Measurements from ENCODE around the gene C11orf98. TPM values are rescaled to one million over a fixed set of nuclear protein-coding genes. Genes with fewer than 3 reads are reported as not detected.

Gene C11orf98
- total and polyA plus RNA-seq, 2 of the 13 experiments (the other 11 are each of a cell fraction or from before 2014, with no cell fraction given), result 30.4 to 91.8 TPM

DNA sequence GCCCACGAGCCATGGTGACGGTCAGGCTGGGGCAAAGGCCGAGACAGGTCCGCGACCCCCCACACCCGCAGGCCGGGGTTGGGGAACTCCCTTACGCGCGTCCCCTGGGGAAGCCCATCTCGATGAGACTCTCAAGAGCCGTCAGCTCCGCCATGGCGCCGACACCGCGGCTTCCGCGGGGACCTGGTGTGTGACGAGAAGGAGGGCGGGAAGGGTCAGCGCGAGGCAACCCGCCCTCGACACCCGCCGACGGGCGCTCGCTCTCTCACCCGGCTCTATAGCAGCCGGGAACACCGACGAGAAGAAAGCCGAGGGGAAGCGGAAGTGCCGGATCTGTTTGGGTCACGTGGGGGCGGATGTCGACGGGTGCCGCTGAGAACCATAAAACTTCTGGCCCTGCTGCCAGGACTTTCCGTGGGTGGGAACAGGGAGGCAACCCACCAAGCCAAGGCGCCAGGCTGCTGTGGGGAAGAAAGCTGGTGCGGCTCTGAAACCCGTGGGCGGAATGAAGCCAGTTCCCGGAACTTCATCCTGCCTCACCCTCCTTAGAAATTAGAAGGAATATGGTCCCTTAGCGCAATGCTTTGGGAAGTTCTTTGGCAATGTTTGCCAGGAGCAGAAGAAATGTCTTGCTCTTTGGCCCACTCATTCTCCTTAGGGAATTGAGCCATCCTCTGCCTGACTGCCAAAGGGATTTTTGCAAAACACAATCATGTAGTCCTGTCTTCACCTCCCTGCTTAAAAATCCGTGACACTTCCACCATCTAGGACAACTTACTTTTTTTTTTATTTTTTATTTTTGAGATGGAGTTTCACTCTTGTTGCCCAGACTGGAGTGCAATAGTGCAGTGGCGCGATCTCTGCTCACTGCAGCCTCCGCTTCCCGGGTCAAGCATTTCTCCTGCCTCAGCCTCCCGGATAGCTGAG, 14.0 kb upstream of the C11orf98 start, which contains the start of gene UBXN1 (continued):
- TF ChIP-seq ZNF101 (CRISPR knock-in tag; IDR thresholded peaks at IDR 0.05; ENCODE audit: borderline replicate concordance, low read depth), result no peak
- TF ChIP-seq ZBTB42 (CRISPR knock-in tag; IDR thresholded peaks at IDR 0.05), result no peak
- no peak for TF ChIP-seq ZIK1 (CRISPR knock-in tag; IDR thresholded peaks at IDR 0.05; ENCODE audit: borderline replicate concordance, low read depth)
- TF ChIP-seq ATRX (CRISPR knock-in tag; IDR thresholded peaks at IDR 0.05; ENCODE audit: borderline replicate concordance), result no peak

- Histone ChIP-seq H4K20me1 (ENCODE audit: insufficient read depth, low read length) (no peaks in the 10 kb centered on the region), H2AFZ (ENCODE audit: low read length) (no peak overlapping the region), H3K9me3 (ENCODE audit: low read length) (no peaks in the 10 kb centered on the region), H3K4me1 (ENCODE audit: insufficient read depth, low read length) (peaks cover 42% of the 10 kb centered on the region), H3K79me2 (ENCODE audit: insufficient read depth, low read length) (peaks cover 8% of the 10 kb centered on the region), H3K9ac (ENCODE audit: insufficient read depth, low read depth, low read length) (peak overlapping the region; percentile 94), H3K27me3 (ENCODE audit: control insufficient read depth in 1 of 2, insufficient read depth in 2 of 2, low read length in 2 of 2) (no peaks in the 10 kb centered on the region), H3K36me3 (replicated peaks in 1 of 2; ENCODE audit: control insufficient read depth in 1 of 2, insufficient read depth in 2 of 2, low read length in 2 of 2) (peaks cover 0 to 7% of the 10 kb centered on the region in 2 experiments; a peak in 1 of 5 replicates), H3K4me2 (ENCODE audit: low read depth, low read length) (peak overlapping the region; percentile 98), H3K27ac (ENCODE audit: extremely low read length, insufficient read depth, low read length) (peak overlapping the region; percentile 86), H3K4me3 (replicated peaks in 1 of 3; ENCODE audit: insufficient read depth in 1 of 3, low read depth in 2 of 3, low read length in 3 of 3) (peak overlapping the region; percentile 88 to 98 (median 94))
- ChIA-PET POLR2A (interaction anchor here (1.1 to 3.6 kb wide), 5 partner anchors 8 to 87 kb away, joined by 3 to 54 read pairs (median 34); partner anchors contain the start of genes C11orf98, CSKMT, HNRNPUL2 and LBHD1), CTCF (ENCODE audit: low intra/inter-chr PET ratio, low total read pairs) (no interaction called here)
- DNase-seq (ENCODE audit: low spot score) (no peak), ATAC-seq (no peak; the same call in 2 of the 3 replicates), FAIRE-seq (no peak)
- 9% methylated on average over 10 of the region's 16 CpGs for WGBS (ENCODE audit: low lambda C conversion rate)
- in situ Hi-C loops (cut with HindIII; ENCODE audit: extremely low pct_ligation_motif_present, low pct_unique_long_range_greater_than_20kb) (no loop called here), intact Hi-C loops (cut with micrococcal nuclease; ENCODE audit: unreplicated experiment) (no loop called here)
- TF ChIP-seq, protein P1, sequence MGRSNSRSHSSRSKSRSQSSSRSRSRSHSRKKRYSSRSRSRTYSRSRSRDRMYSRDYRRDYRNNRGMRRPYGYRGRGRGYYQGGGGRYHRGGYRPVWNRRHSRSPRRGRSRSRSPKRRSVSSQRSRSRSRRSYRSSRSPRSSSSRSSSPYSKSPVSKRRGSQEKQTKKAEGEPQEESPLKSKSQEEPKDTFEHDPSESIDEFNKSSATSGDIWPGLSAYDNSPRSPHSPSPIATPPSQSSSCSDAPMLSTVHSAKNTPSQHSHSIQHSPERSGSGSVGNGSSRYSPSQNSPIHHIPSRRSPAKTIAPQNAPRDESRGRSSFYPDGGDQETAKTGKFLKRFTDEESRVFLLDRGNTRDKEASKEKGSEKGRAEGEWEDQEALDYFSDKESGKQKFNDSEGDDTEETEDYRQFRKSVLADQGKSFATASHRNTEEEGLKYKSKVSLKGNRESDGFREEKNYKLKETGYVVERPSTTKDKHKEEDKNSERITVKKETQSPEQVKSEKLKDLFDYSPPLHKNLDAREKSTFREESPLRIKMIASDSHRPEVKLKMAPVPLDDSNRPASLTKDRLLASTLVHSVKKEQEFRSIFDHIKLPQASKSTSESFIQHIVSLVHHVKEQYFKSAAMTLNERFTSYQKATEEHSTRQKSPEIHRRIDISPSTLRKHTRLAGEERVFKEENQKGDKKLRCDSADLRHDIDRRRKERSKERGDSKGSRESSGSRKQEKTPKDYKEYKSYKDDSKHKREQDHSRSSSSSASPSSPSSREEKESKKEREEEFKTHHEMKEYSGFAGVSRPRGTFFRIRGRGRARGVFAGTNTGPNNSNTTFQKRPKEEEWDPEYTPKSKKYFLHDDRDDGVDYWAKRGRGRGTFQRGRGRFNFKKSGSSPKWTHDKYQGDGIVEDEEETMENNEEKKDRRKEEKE (IDR thresholded peaks at IDR 0.05), result no peak
- TF ChIP-seq, protein P2, sequence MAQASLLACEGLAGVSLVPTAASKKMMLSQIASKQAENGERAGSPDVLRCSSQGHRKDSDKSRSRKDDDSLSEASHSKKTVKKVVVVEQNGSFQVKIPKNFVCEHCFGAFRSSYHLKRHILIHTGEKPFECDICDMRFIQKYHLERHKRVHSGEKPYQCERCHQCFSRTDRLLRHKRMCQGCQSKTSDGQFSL (CRISPR knock-in tag; IDR thresholded peaks at IDR 0.05), result no peak
- TF ChIP-seq KLF15 (CRISPR knock-in tag; IDR thresholded peaks at IDR 0.05; ENCODE audit: borderline replicate concordance) (0 out of 2 replicates have a peak, but pooled peaks have one; percentile 44), HOXD1 (CRISPR knock-in tag; IDR thresholded peaks at IDR 0.05) (0 out of 2 replicates have a peak, but pooled peaks have one; percentile 20), ZNF232 (CRISPR knock-in tag; IDR thresholded peaks at IDR 0.05; ENCODE audit: borderline replicate concordance) (no peak)
- BruUV-seq (replicated peaks), result no TSS peak
These were observed 13.4 kb upstream of the C11orf98 start for GRCh38 chr11:62678433-62678769.

Data from HepG2 (cell line).